ENCODE results near the gene LMTK2.

The LMTK2 gene

GRCh38 chr7:98240961-98241673 lies 134.5 kb downstream of the LMTK2 start:
- peak; percentile 87 for TF ChIP-seq CTCF (IDR thresholded peaks at IDR 0.05; ENCODE audit: low read length, missing control alignments)
- no peak overlapping the region for H3K4me3 ChIP-seq (replicated peaks; ENCODE audit: low read depth, low read length)
- DNase-seq (ENCODE audit: low read depth): peak; percentile 56

- no peak for TF ChIP-seq CTCF (IDR thresholded peaks at IDR 0.05; ENCODE audit: low read length, missing control alignments)
- H3K4me3 ChIP-seq (replicated peaks; ENCODE audit: low read depth, low read length): no peak overlapping the region
- no peak for DNase-seq (ENCODE audit: low read depth)
Measured at GRCh38 chr7:98241674-98242241, 135.1 kb downstream of the LMTK2 start.

GRCh38 chr7:98242342-98242741 lies 135.7 kb downstream of the LMTK2 start:
- H3K4me3 ChIP-seq (replicated peaks; ENCODE audit: low read depth, low read length): no peak overlapping the region
- DNase-seq (ENCODE audit: low read depth): no peak
- no peak for TF ChIP-seq CTCF (IDR thresholded peaks at IDR 0.05; ENCODE audit: low read length, missing control alignments)

- no peak overlapping the region for H3K4me3 ChIP-seq (replicated peaks; ENCODE audit: low read depth, low read length)
- no peak for DNase-seq (ENCODE audit: low read depth)
- TF ChIP-seq CTCF (IDR thresholded peaks at IDR 0.05; ENCODE audit: low read length, missing control alignments): no peak
Measured at GRCh38 chr7:98242934-98243333, 136.3 kb downstream of the LMTK2 start.

GRCh38 chr7:98244871-98245270 lies 138.2 kb downstream of the LMTK2 start:
- no peak for TF ChIP-seq CTCF (IDR thresholded peaks at IDR 0.05; ENCODE audit: low read length, missing control alignments)
- DNase-seq (ENCODE audit: low read depth): no peak

GRCh38 chr7:98248156-98248555 lies 141.5 kb downstream of the LMTK2 start:
- no peak for TF ChIP-seq CTCF (IDR thresholded peaks at IDR 0.05; ENCODE audit: low read length, missing control alignments)
- no peak overlapping the region for H3K4me3 ChIP-seq (replicated peaks; ENCODE audit: low read depth, low read length)
- DNase-seq (ENCODE audit: low read depth): no peak

More at GRCh38 chr7:98244871-98245270, 138.2 kb downstream of the LMTK2 start:
- H3K4me3 ChIP-seq (replicated peaks; ENCODE audit: low read depth, low read length): no peak overlapping the region

GRCh38 chr7:98249106-98249505 lies 142.4 kb downstream of the LMTK2 start:
- H3K4me3 ChIP-seq (replicated peaks; ENCODE audit: low read depth, low read length): no peak overlapping the region
- no peak for TF ChIP-seq CTCF (IDR thresholded peaks at IDR 0.05; ENCODE audit: low read length, missing control alignments)
- peak; percentile 51 for DNase-seq (ENCODE audit: low read depth)

All from fibroblast of pulmonary artery (primary cell).